HepG2 (cell line): Measurements from ENCODE around the gene CBFA2T2. TPM values are rescaled to one million over a fixed set of nuclear protein-coding genes. Genes with fewer than 3 reads are reported as not detected.

Experiments used
- ATAC-seq: fragments of 200-7000 bp; cut with Tn5 transposase; 3 replicates; pipeline ENCODE4 v1.9.1; 2020; ENCODE audit warnings: mild to moderate bottlenecking, moderate library complexity
- BruUV-seq: library from RNA; stranded (reverse); fragments of 400-500 nt; replicated peaks from 2 replicates; lab custom pipeline; 2021; lab: Mats Ljungman, UMichigan
- CTCF ChIA-PET: fragments of 300-600 bp; formaldehyde crosslinking; extraction: SDS; loops from one replicate; lab custom pipeline; 2021; ENCODE audit warnings: low total read pairs, inconsistent platforms, low intra/inter-chr PET ratio; lab: Yijun Ruan, JAX
- POLR2A ChIA-PET: fragments of 350-600 bp; sonication (Branson Sonifier 250); formaldehyde crosslinking; loops from one replicate; lab custom pipeline; 2020; ENCODE audit warnings: antibody characterized with exemption, inconsistent platforms; lab: Yijun Ruan, JAX
- DNase-seq: peaks from one replicate; pipeline ENCODE4 v3.0.0-alpha.2; 2015; ENCODE audit warnings: low spot score
- FAIRE-seq: peaks from 3 replicates; lab custom pipeline; 2011; peaks lifted over from hg19 to GRCh38; lab: Jason Lieb, UNC
- H2AFZ ChIP-seq: one replicate; pipeline ENCODE4 v1.6.1; 2011; ENCODE audit warnings: low read length, inconsistent platforms
- H3K27ac ChIP-seq: fragments of 300-600 bp; 3 replicates; pipeline ENCODE4 v1.8.0; 2011; ENCODE audit warnings: mixed run types, mild to moderate bottlenecking, mixed read lengths, low read length, inconsistent platforms; ENCODE audit not compliant: insufficient read depth; ENCODE audit errors: extremely low read length
- H3K27me3 ChIP-seq, 2 experiments: fragments of 200-600 bp in 1 of 2; 2 replicates in 1 of 2; 3 replicates in 1 of 2; pipeline versions ENCODE4 v1.6.0 to v1.8.0; 2011; ENCODE audit warnings: low read length in 2 of 2, mild to moderate bottlenecking in 2 of 2, moderate library complexity in 2 of 2, inconsistent platforms in 1 of 2; ENCODE audit not compliant: insufficient read depth in 2 of 2, control insufficient read depth in 1 of 2
- H3K36me3 ChIP-seq, 2 experiments: fragments of 200-600 bp in 1 of 2; replicated peaks in 1 of 2; 2 replicates in 1 of 2; 3 replicates in 1 of 2; pipeline versions ENCODE4 v1.5.1 to v1.8.0; 2011; ENCODE audit warnings: low read length in 2 of 2, inconsistent platforms in 1 of 2; ENCODE audit not compliant: insufficient read depth in 2 of 2, control insufficient read depth in 1 of 2
- H3K4me1 ChIP-seq: 2 replicates; pipeline ENCODE4 v1.5.1; 2012; ENCODE audit warnings: low read length, inconsistent platforms; ENCODE audit not compliant: insufficient read depth
- H3K4me2 ChIP-seq: 2 replicates; pipeline ENCODE4 v1.6.0; 2011; ENCODE audit warnings: low read depth, low read length, inconsistent platforms
- H3K4me3 ChIP-seq, 3 experiments: fragments of 200-600 bp in 1 of 3; sonication (generic), shearing (Covaris generic) in 1 of 3; replicated peaks in 1 of 3; 2 replicates each; pipeline ENCODE4 v1.5.1; 2011 to 2016; ENCODE audit warnings: low read length in 3 of 3, inconsistent platforms in 2 of 3, low read depth in 2 of 3, mild to moderate bottlenecking in 2 of 3, control low read depth in 1 of 3, mixed read lengths in 1 of 3; ENCODE audit not compliant: insufficient read depth in 1 of 3
- H3K79me2 ChIP-seq: one replicate; pipeline ENCODE4 v1.6.1; 2011; ENCODE audit warnings: low read length, inconsistent platforms; ENCODE audit not compliant: insufficient read depth
- H3K9ac ChIP-seq: 2 replicates; pipeline ENCODE4 v1.6.0; 2011; ENCODE audit warnings: mild to moderate bottlenecking, low read depth, low read length, inconsistent platforms; ENCODE audit not compliant: insufficient read depth
- H3K9me3 ChIP-seq: 2 replicates; pipeline ENCODE4 v1.5.1; 2012; ENCODE audit warnings: mild to moderate bottlenecking, low read length
- H4K20me1 ChIP-seq: 2 replicates; pipeline ENCODE4 v1.6.0; 2011; ENCODE audit warnings: inconsistent platforms, mild to moderate bottlenecking, low read length, moderate library complexity; ENCODE audit not compliant: insufficient read depth
- FOXP1 ChIP-seq, 2 experiments: fragments of 450-650 bp in 1 of 2; IDR thresholded peaks; 2 replicates each; pipeline ENCODE4 v1.6.1; 2017 to 2018; ENCODE audit warnings: antibody characterized with exemption in 1 of 2
- GATA4 ChIP-seq: sonication (generic); IDR thresholded peaks from 2 replicates; pipeline ENCODE4 v1.6.1; 2016; ENCODE audit warnings: antibody characterized with exemption, low read depth, borderline replicate concordance
- ISL2 ChIP-seq: sonication (generic); formaldehyde crosslinking; IDR thresholded peaks from 2 replicates; pipeline ENCODE4 v1.5.0; 2020; ENCODE audit warnings: missing genetic modification reagents
- LCORL ChIP-seq, 2 experiments: fragments of 450-650 bp in 1 of 2; sonication (generic) in 1 of 2; formaldehyde crosslinking in 1 of 2; IDR thresholded peaks; 2 replicates each; pipeline versions ENCODE4 v1.5.0 to v1.6.1; 2017 to 2020; ENCODE audit warnings: antibody characterized with exemption in 1 of 2, missing genetic modification reagents in 1 of 2
- MIER3 ChIP-seq: IDR thresholded peaks from 2 replicates; pipeline ENCODE4 v1.6.1; 2016; ENCODE audit warnings: missing compliant biosample characterization, borderline replicate concordance
- NCOA2 ChIP-seq: sonication (generic); formaldehyde crosslinking; IDR thresholded peaks from 2 replicates; pipeline ENCODE4 v1.8.0; 2022; ENCODE audit warnings: inconsistent platforms
- NFIC ChIP-seq: IDR thresholded peaks from 2 replicates; pipeline ENCODE4 v1.6.1; 2012; ENCODE audit warnings: mild to moderate bottlenecking, low read length, inconsistent platforms
- NR1H2 ChIP-seq: sonication (generic); formaldehyde crosslinking; IDR thresholded peaks from 2 replicates; pipeline ENCODE4 v1.8.1; 2022; ENCODE audit warnings: low read depth, missing genetic modification reagents, borderline replicate concordance
- NR2F1 ChIP-seq, 2 experiments: fragments of 450-650 bp in 1 of 2; formaldehyde crosslinking in 1 of 2; IDR thresholded peaks; 2 replicates each; pipeline versions ENCODE4 v1.5.0 to v1.6.1; 2016 to 2020; ENCODE audit warnings: mild to moderate bottlenecking in 1 of 2, missing compliant biosample characterization in 1 of 2, missing genetic modification reagents in 1 of 2, moderate library complexity in 1 of 2
- NR2F6 ChIP-seq, 2 experiments: IDR thresholded peaks; 2 replicates each; pipeline ENCODE4 v1.6.1; 2016; ENCODE audit warnings: antibody characterized with exemption in 1 of 2, mild to moderate bottlenecking in 1 of 2
- RCOR2 ChIP-seq: IDR thresholded peaks from 2 replicates; pipeline ENCODE4 v1.6.1; 2016; ENCODE audit warnings: missing biosample characterization, missing genetic modification reagents
- SMC3 ChIP-seq: IDR thresholded peaks from 2 replicates; pipeline ENCODE4 v1.6.1; 2011; ENCODE audit warnings: low read length, improper control_type of control experiment
- SNAPC2 ChIP-seq: sonication (generic); formaldehyde crosslinking; IDR thresholded peaks from 2 replicates; pipeline ENCODE4 v1.8.1; 2022; ENCODE audit warnings: mild to moderate bottlenecking, missing genetic modification reagents
- SUZ12 ChIP-seq: fragments of 150-350 bp; IDR thresholded peaks from 2 replicates; pipeline ENCODE4 v1.6.1; 2014; ENCODE audit warnings: low read depth, low read length
- ZBTB20 ChIP-seq: sonication (generic); formaldehyde crosslinking; IDR thresholded peaks from 2 replicates; pipeline ENCODE4 v1.8.1; 2023; ENCODE audit warnings: missing genetic modification reagents, low read depth, mild to moderate bottlenecking, borderline replicate concordance
- ZNF207 ChIP-seq: fragments of 450-650 bp; IDR thresholded peaks from 2 replicates; pipeline ENCODE4 v1.6.1; 2016; ENCODE audit warnings: antibody characterized with exemption, borderline replicate concordance
- ZNF264 ChIP-seq: sonication (generic); formaldehyde crosslinking; IDR thresholded peaks from 2 replicates; pipeline ENCODE4 v1.4.0; 2020; ENCODE audit warnings: missing genetic modification reagents
- ZNF629 ChIP-seq: sonication (generic); formaldehyde crosslinking; conservative IDR thresholded peaks from 2 replicates; pipeline ENCODE4 v1.5.0; 2020; ENCODE audit warnings: missing genetic modification reagents
- ZNF770 ChIP-seq: sonication (generic); formaldehyde crosslinking; IDR thresholded peaks from 2 replicates; pipeline ENCODE4 v1.5.0; 2020; ENCODE audit warnings: mild to moderate bottlenecking, missing genetic modification reagents
- WGBS: methylation state at CpG from one replicate; pipeline ENCODE4 v1.1.6; 2017; ENCODE audit warnings: low lambda C conversion rate; 5-methylcytosine and 5-hydroxymethylcytosine counted together
- in situ Hi-C: cut with HindIII; loops from 2 replicates; pipeline ENCODE4 v1.10.0; 2017; ENCODE audit warnings: low pct_unique_long_range_greater_than_20kb; ENCODE audit not compliant: extremely low pct_ligation_motif_present
- intact Hi-C: fragments of 100-400 bp; cut with micrococcal nuclease; formaldehyde crosslinking; loops from one replicate; pipeline ENCODE4 v1.10.0; 2022; ENCODE audit not compliant: unreplicated experiment
- polyA plus RNA-seq, 8 experiments: library from polyadenylated mRNA; depleted of rRNA in 3 of 8; stranded (reverse) in 7 of 8; unstranded in 1 of 8; fragments of >200 nt; fragmentation: Illumina TruSeq in 4 of 8; extraction: Trizol in 4 of 8; gene quantifications; 2 replicates each; pipeline versions ENCODE4 v1.2.1 to v1.2.3, GENCODE V29; 2011 to 2016; ENCODE audit warnings: low read depth in 4 of 8, missing spikeins in 1 of 8, mixed read lengths in 1 of 8; ENCODE audit not compliant: insufficient read depth in 1 of 8
- total RNA-seq, 5 experiments: library from RNA; depleted of rRNA; stranded (reverse); fragments of >200 nt; fragmentation: Illumina TruSeq; extraction: Trizol; gene quantifications; 2 replicates each; pipeline ENCODE4 v1.2.3, GENCODE V29; 2016; ENCODE audit warnings: low read depth in 1 of 5
- TF ChIP-seq, protein P1 (sequence below): IDR thresholded peaks from 2 replicates; pipeline ENCODE4 v1.4.0; 2020; ENCODE audit warnings: mild to moderate bottlenecking, missing genetic modification reagents

CBFA2T2 gene
- total and polyA plus RNA-seq, 2 of the 13 experiments (the other 11 are each of a cell fraction or from before 2014, with no cell fraction given) = 6.3 to 21.2 TPM

DNA sequence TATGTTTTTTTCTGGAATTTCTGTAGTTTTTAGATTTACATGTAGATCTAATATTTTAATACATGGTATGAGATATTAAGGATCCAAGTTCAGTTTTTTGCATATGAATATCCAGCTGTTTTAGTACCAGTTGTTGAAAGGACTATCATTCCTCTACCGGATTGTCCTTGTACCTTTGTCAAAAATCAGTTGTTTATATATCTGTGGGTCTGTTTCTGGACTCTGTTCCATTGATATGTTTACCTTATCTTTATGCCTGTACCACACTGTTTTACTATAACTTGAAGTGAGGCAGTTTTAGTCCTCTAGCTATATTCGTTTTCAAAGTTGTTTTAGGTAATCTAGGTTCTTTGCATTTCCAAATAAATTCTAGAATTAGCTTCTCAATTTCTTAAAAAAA lies 47.7 kb downstream of the CBFA2T2 start:
- in situ Hi-C loops (no loop called here), intact Hi-C loops (no loop called here)
- H3K9me3 ChIP-seq = no peaks in the 10 kb centered on the region
- H3K27ac ChIP-seq = peak overlapping the region; percentile 59
- no TSS peak for BruUV-seq
- peaks cover 67% of the 10 kb centered on the region for H3K4me1 ChIP-seq
- ChIA-PET POLR2A (interaction anchor here (0.9 to 1.5 kb wide), 2 partner anchors 17 to 48 kb away, joined by 4 to 6 read pairs; partner anchors contain the start of gene CBFA2T2), CTCF (no interaction called here)
- H3K4me2 ChIP-seq = peak overlapping the region; percentile 63
- 1% methylated on average over 2 of the region's 2 CpGs for WGBS
- no peak overlapping the region; the same call in 1 of the 2 replicates for H3K9ac ChIP-seq
- H3K27me3 ChIP-seq = no peaks in the 10 kb centered on the region
- FAIRE-seq (no peak), DNase-seq (peak; percentile 75), ATAC-seq (peak; percentile 97)
- peaks cover 44% of the 10 kb centered on the region for H3K79me2 ChIP-seq
- H4K20me1 ChIP-seq = no peaks in the 10 kb centered on the region
- H3K36me3 ChIP-seq = peaks cover 4 to 5% of the 10 kb centered on the region in 2 experiments; a peak in 1 of 5 replicates
- H3K4me3 ChIP-seq = peak overlapping the region in 2 of 3 experiments; percentile 8 to 28; a peak in 3 of 6 replicates
- no peak overlapping the region for H2AFZ ChIP-seq
- TF ChIP-seq NCOA2 (CRISPR knock-in tag) (peak; percentile 48; the same call in 1 of the 2 replicates), ZNF629 (0 out of 2 replicates have a peak, but pooled peaks have one; percentile 20), ZNF264 (CRISPR knock-in tag) (peak; percentile 65; the same call in 1 of the 2 replicates), NR2F6 (IDR thresholded peaks at IDR 0.05) (peak; percentile 54; the same call in 1 of the 2 replicates), NR2F6 (CRISPR knock-in tag; IDR thresholded peaks at IDR 0.05) (no peak), NR1H2 (CRISPR knock-in tag) (no peak), ZNF207 (no peak), RCOR2 (peak; percentile 69; the same call in 1 of the 2 replicates), SUZ12 (no peak), SMC3 (0 out of 2 replicates have a peak, but pooled peaks have one; percentile 2), FOXP1 (IDR thresholded peaks at IDR 0.05) (no peak), FOXP1 (CRISPR knock-in tag; IDR thresholded peaks at IDR 0.05) (peak; percentile 88), LCORL (IDR thresholded peaks at IDR 0.05) (peak; percentile 47; the same call in 1 of the 2 replicates), LCORL (CRISPR knock-in tag; IDR thresholded peaks at IDR 0.05) (peak; percentile 80; the same call in 1 of the 2 replicates), SNAPC2 (no peak), GATA4 (no peak), ZBTB20 (CRISPR knock-in tag) (peak; percentile 83; the same call in 1 of the 2 replicates), ZNF770 (CRISPR knock-in tag) (0 out of 2 replicates have a peak, but pooled peaks have one; percentile 3), MIER3 (CRISPR knock-in tag) (0 out of 2 replicates have a peak, but pooled peaks have one; percentile 26), NR2F1 (CRISPR knock-in tag; IDR thresholded peaks at IDR 0.05) (no peak), NFIC (peak; percentile 32; the same call in 1 of the 2 replicates), ISL2 (CRISPR knock-in tag) (peak; percentile 56)
- TF ChIP-seq, protein P1, sequence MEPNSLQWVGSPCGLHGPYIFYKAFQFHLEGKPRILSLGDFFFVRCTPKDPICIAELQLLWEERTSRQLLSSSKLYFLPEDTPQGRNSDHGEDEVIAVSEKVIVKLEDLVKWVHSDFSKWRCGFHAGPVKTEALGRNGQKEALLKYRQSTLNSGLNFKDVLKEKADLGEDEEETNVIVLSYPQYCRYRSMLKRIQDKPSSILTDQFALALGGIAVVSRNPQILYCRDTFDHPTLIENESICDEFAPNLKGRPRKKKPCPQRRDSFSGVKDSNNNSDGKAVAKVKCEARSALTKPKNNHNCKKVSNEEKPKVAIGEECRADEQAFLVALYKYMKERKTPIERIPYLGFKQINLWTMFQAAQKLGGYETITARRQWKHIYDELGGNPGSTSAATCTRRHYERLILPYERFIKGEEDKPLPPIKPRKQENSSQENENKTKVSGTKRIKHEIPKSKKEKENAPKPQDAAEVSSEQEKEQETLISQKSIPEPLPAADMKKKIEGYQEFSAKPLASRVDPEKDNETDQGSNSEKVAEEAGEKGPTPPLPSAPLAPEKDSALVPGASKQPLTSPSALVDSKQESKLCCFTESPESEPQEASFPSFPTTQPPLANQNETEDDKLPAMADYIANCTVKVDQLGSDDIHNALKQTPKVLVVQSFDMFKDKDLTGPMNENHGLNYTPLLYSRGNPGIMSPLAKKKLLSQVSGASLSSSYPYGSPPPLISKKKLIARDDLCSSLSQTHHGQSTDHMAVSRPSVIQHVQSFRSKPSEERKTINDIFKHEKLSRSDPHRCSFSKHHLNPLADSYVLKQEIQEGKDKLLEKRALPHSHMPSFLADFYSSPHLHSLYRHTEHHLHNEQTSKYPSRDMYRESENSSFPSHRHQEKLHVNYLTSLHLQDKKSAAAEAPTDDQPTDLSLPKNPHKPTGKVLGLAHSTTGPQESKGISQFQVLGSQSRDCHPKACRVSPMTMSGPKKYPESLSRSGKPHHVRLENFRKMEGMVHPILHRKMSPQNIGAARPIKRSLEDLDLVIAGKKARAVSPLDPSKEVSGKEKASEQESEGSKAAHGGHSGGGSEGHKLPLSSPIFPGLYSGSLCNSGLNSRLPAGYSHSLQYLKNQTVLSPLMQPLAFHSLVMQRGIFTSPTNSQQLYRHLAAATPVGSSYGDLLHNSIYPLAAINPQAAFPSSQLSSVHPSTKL (CRISPR knock-in tag) = peak; percentile 83
